GM12878 (cell line): ENCODE results near the gene TTC33.

Experiments used
- ATF3 ChIP-seq: IDR thresholded peaks from 2 replicates; pipeline ENCODE4 v1.6.1; 2011; ENCODE audit warnings: low read depth, mild to moderate bottlenecking, low read length, moderate library complexity, borderline replicate concordance; ENCODE audit errors: extremely low read depth
- BHLHE40 ChIP-seq, 2 experiments: fragments of 450-650 bp in 1 of 2; IDR thresholded peaks; 2 replicates each; pipeline ENCODE4 v1.6.1; 2011 to 2017; ENCODE audit warnings: low read depth in 2 of 2, borderline replicate concordance in 1 of 2, improper control_type of control experiment in 1 of 2, low read length in 1 of 2, mild to moderate bottlenecking in 1 of 2
- CTCF ChIP-seq, 3 experiments: IDR thresholded peaks in 2 of 3; conservative IDR thresholded peaks in 1 of 3; 2 replicates each; pipeline ENCODE4 v1.5.1; 2011; ENCODE audit warnings: low read depth in 3 of 3, low read length in 3 of 3, mild to moderate bottlenecking in 3 of 3, control low read depth in 2 of 3, moderate library complexity in 2 of 3, inconsistent platforms in 1 of 3, mixed read lengths in 1 of 3; ENCODE audit not compliant: control insufficient read depth in 2 of 3, insufficient read depth in 1 of 3; ENCODE audit errors: extremely low read depth in 1 of 3
- EZH2 ChIP-seq: IDR thresholded peaks from 2 replicates; pipeline ENCODE4 v1.6.1; 2012; ENCODE audit warnings: low read depth, mild to moderate bottlenecking, control low read depth, inconsistent platforms, low read length, borderline replicate concordance; ENCODE audit not compliant: control insufficient read depth
- FOXM1 ChIP-seq: IDR thresholded peaks from 2 replicates; pipeline ENCODE4 v1.6.1; 2012; ENCODE audit warnings: low read depth, mild to moderate bottlenecking, inconsistent platforms, low read length, moderate library complexity
- HCFC1 ChIP-seq: fragments of 150-350 bp; IDR thresholded peaks from 2 replicates; pipeline ENCODE4 v1.6.1; 2014; ENCODE audit warnings: low read length
- PKNOX1 ChIP-seq: fragments of 450-650 bp; IDR thresholded peaks from 2 replicates; pipeline ENCODE4 v1.6.1; 2016; ENCODE audit warnings: mild to moderate bottlenecking
- POLR2A ChIP-seq: IDR thresholded peaks from 2 replicates; pipeline ENCODE4 v1.6.1; 2011; ENCODE audit warnings: low read depth, mild to moderate bottlenecking, low read length
- POLR2AphosphoS5 ChIP-seq: IDR thresholded peaks from 2 replicates; pipeline ENCODE4 v1.6.1; 2011; ENCODE audit warnings: mild to moderate bottlenecking, low read length, inconsistent platforms
- RAD21 ChIP-seq: IDR thresholded peaks from 2 replicates; pipeline ENCODE4 v1.6.1; 2011; ENCODE audit warnings: mild to moderate bottlenecking, low read depth, low read length, moderate library complexity; ENCODE audit not compliant: insufficient read depth
- YY1 ChIP-seq: IDR thresholded peaks from 2 replicates; pipeline ENCODE4 v1.6.1; 2011; ENCODE audit warnings: low read depth, mild to moderate bottlenecking, low read length
- ZNF217 ChIP-seq: fragments of 450-650 bp; IDR thresholded peaks from 2 replicates; pipeline ENCODE4 v1.6.1; 2017; ENCODE audit warnings: antibody characterized with exemption, mild to moderate bottlenecking
- ZNF687 ChIP-seq: fragments of 450-650 bp; IDR thresholded peaks from 2 replicates; pipeline ENCODE4 v1.6.1; 2017; ENCODE audit warnings: mild to moderate bottlenecking, moderate library complexity
- TF ChIP-seq, protein P1 (sequence below): fragments of 450-650 bp; IDR thresholded peaks from 2 replicates; pipeline ENCODE4 v1.6.1; 2016; ENCODE audit warnings: mild to moderate bottlenecking, moderate library complexity, borderline replicate concordance

- TF ChIP-seq ZNF687 (no peak), RAD21 (no peak), POLR2A (no peak), EZH2 (no peak), CTCF (IDR thresholded peaks at IDR 0.05 in 2 of 3, conservative IDR thresholded peaks at IDR 0.05 in 1 of 3; ENCODE audit: control insufficient read depth in 2 of 3, extremely low read depth in 1 of 3, insufficient read depth in 1 of 3, low read depth in 3 of 3, low read length in 3 of 3) (no peak), ATF3 (no peak), FOXM1 (no peak), HCFC1 (no peak), BHLHE40 (IDR thresholded peaks at IDR 0.05; ENCODE audit: borderline replicate concordance in 1 of 2, low read depth in 2 of 2, low read length in 1 of 2) (no peak), YY1 (no peak), POLR2AphosphoS5 (no peak), PKNOX1 (no peak), ZNF217 (no peak)
- TF ChIP-seq, protein P1, sequence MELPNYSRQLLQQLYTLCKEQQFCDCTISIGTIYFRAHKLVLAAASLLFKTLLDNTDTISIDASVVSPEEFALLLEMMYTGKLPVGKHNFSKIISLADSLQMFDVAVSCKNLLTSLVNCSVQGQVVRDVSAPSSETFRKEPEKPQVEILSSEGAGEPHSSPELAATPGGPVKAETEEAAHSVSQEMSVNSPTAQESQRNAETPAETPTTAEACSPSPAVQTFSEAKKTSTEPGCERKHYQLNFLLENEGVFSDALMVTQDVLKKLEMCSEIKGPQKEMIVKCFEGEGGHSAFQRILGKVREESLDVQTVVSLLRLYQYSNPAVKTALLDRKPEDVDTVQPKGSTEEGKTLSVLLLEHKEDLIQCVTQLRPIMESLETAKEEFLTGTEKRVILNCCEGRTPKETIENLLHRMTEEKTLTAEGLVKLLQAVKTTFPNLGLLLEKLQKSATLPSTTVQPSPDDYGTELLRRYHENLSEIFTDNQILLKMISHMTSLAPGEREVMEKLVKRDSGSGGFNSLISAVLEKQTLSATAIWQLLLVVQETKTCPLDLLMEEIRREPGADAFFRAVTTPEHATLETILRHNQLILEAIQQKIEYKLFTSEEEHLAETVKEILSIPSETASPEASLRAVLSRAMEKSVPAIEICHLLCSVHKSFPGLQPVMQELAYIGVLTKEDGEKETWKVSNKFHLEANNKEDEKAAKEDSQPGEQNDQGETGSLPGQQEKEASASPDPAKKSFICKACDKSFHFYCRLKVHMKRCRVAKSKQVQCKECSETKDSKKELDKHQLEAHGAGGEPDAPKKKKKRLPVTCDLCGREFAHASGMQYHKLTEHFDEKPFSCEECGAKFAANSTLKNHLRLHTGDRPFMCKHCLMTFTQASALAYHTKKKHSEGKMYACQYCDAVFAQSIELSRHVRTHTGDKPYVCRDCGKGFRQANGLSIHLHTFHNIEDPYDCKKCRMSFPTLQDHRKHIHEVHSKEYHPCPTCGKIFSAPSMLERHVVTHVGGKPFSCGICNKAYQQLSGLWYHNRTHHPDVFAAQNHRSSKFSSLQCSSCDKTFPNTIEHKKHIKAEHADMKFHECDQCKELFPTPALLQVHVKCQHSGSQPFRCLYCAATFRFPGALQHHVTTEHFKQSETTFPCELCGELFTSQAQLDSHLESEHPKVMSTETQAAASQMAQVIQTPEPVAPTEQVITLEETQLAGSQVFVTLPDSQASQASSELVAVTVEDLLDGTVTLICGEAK: no peak
Observed at GRCh38 chr5:40601198-40601868, 154.4 kb downstream of the TTC33 start.
